NCI-H526 treated with DMSO at 0.1 percent for 48 hours (cell line): ENCODE data around the gene SUMO3.

Experiments
- DNase-seq: peaks from one replicate; lab custom pipeline; 2025; lab: John Stamatoyannopoulos, UW

The SUMO3 gene

GRCh38 chr21:44817914-44818639 lies at the start of gene SUMO3:
TSS of gene SUMO3 (minus strand) at chr21:44818062. CDS start at chr21:44817968, 94 bp downstream.
- DNase-seq, result peak; percentile 52

- DNase-seq, result no peak
These were observed 49.6 kb upstream of the SUMO3 start for GRCh38 chr21:44867464-44867863.

- no peak for DNase-seq
These were observed 48.9 kb upstream of the SUMO3 start for GRCh38 chr21:44866780-44867179.

GRCh38 chr21:44865561-44866280 lies 47.9 kb upstream of the SUMO3 start:
- DNase-seq, result no peak

- no peak for DNase-seq
These were observed 45.2 kb upstream of the SUMO3 start for GRCh38 chr21:44862869-44863685.

GRCh38 chr21:44858791-44859190 lies 40.9 kb upstream of the SUMO3 start:
- no peak for DNase-seq

- no peak for DNase-seq
These were observed 40.4 kb upstream of the SUMO3 start for GRCh38 chr21:44858291-44858690.

- no peak for DNase-seq
These were observed 39.4 kb upstream of the SUMO3 start for GRCh38 chr21:44857127-44857892.

GRCh38 chr21:44856131-44856530 lies 38.3 kb upstream of the SUMO3 start:
- DNase-seq, result no peak

- no peak for DNase-seq
These were observed 37.7 kb upstream of the SUMO3 start for GRCh38 chr21:44855572-44855971.

GRCh38 chr21:44854664-44855446 lies 37.0 kb upstream of the SUMO3 start:
- no peak for DNase-seq

- DNase-seq, result no peak
These were observed 36.5 kb upstream of the SUMO3 start for GRCh38 chr21:44854391-44854663.

- no peak for DNase-seq
These were observed 35.9 kb upstream of the SUMO3 start for GRCh38 chr21:44853601-44854390.

- no peak for DNase-seq
These were observed 33.2 kb upstream of the SUMO3 start for GRCh38 chr21:44850905-44851657.

GRCh38 chr21:44850208-44850800 lies 32.4 kb upstream of the SUMO3 start:
- DNase-seq, result no peak

- DNase-seq, result no peak
These were observed 31.8 kb upstream of the SUMO3 start for GRCh38 chr21:44849616-44850130.

- no peak for DNase-seq
These were observed 31.1 kb upstream of the SUMO3 start for GRCh38 chr21:44848821-44849521.

- no peak for DNase-seq
These were observed 29.6 kb upstream of the SUMO3 start for GRCh38 chr21:44847261-44848056.
